Activated T-helper 1 cell treated with Interleukin-2 at 50 U/mL for 16 hours (primary cell): ENCODE results near the gene AKT1.
"Not testable (repeated sequence)": the region's sequence is repeated elsewhere in the genome, so short reads cannot be mapped to it uniquely, and the experiment has no call there.

Experiments used
- DNase-seq: peaks from one replicate; pipeline ENCODE4 v3.0.0-alpha.2; 2020; ENCODE audit warnings: low read depth

AKT1 gene

GRCh38 chr14:104753528-104754212 lies 41.9 kb downstream of the AKT1 start:
- no peak for DNase-seq

- DNase-seq = peak; percentile 99
Measured at GRCh38 chr14:104752735-104753527, 42.6 kb downstream of the AKT1 start, which contains the start of gene SIVA1. Gene SIVA1, plus strand, starts transcription at chr14:104753147. Its CDS starts 55 bp downstream, at chr14:104753202.

- no peak for DNase-seq
Measured at GRCh38 chr14:104752423-104752734, 43.2 kb downstream of the AKT1 start.

- no peak for DNase-seq
Measured at GRCh38 chr14:104751539-104752422, 43.8 kb downstream of the AKT1 start.

GRCh38 chr14:104750753-104751057 lies 44.8 kb downstream of the AKT1 start:
- not testable (repeated sequence) for DNase-seq

- DNase-seq = no peak
Measured at GRCh38 chr14:104750056-104750752, 45.3 kb downstream of the AKT1 start.

- DNase-seq = no peak
Measured at GRCh38 chr14:104749111-104749649, 46.4 kb downstream of the AKT1 start.

- DNase-seq = no peak
Measured at GRCh38 chr14:104747876-104748275, 47.7 kb downstream of the AKT1 start.

- DNase-seq = no peak
Measured at GRCh38 chr14:104746934-104747481, 48.5 kb downstream of the AKT1 start.

GRCh38 chr14:104746071-104746545 lies 49.4 kb downstream of the AKT1 start:
- DNase-seq = no peak

- DNase-seq = no peak
Measured at GRCh38 chr14:104745431-104745830, 50.1 kb downstream of the AKT1 start.

GRCh38 chr14:104744484-104744883 lies 51.1 kb downstream of the AKT1 start:
- DNase-seq = no peak

GRCh38 chr14:104743461-104744380 lies 51.8 kb downstream of the AKT1 start:
- no peak for DNase-seq

- no peak for DNase-seq
Measured at GRCh38 chr14:104742586-104743455, 52.7 kb downstream of the AKT1 start.

GRCh38 chr14:104741803-104742251 lies 53.7 kb downstream of the AKT1 start:
- DNase-seq = no peak

- no peak for DNase-seq
Measured at GRCh38 chr14:104741108-104741802, 54.3 kb downstream of the AKT1 start.

GRCh38 chr14:104739546-104740516 lies 55.7 kb downstream of the AKT1 start:
- no peak for DNase-seq
